ENCODE results near the gene TRIM44.
"Not testable (repeated sequence)": the region's sequence is repeated elsewhere in the genome, so short reads cannot be mapped to it uniquely, and the experiment has no call there.

TRIM44 gene

GRCh38 chr11:35752115-35752514 is 89.5 kb downstream of the TRIM44 start:
- no peak for DNase-seq (ENCODE audit: insufficient read length, low spot score)
- TF ChIP-seq SPI1 (IDR thresholded peaks at IDR 0.05; ENCODE audit: low read depth, low read length) = no peak
- FAIRE-seq = no peak

GRCh38 chr11:35753573-35753972 is 91.0 kb downstream of the TRIM44 start:
- DNase-seq (ENCODE audit: insufficient read length, low spot score); FAIRE-seq: not testable (repeated sequence)

GRCh38 chr11:35759951-35760350 is 97.4 kb downstream of the TRIM44 start:
- FAIRE-seq; DNase-seq (ENCODE audit: insufficient read length, low spot score): not testable (repeated sequence)

DNA sequence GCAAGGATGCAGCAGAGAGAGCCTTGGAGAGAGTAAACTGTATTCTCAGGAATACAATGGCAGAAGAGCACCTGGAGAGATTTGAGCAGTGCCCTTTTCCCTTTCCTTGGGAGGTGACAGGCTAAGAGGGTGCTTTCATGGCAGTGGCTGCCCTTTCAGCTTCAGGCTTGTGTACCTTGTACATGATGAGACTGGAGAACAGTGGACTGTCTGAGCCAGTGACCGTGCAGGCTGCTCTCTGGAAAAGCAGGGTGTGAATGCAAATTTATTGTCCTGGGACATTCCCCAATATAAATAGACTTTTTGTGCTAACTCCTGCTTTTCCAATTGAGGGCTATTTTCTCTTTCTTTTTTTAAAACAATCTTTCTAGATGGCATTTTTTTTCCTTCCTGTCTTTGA is 99.3 kb downstream of the TRIM44 start:
- DNase-seq (ENCODE audit: insufficient read length, low spot score) = no peak
- TF ChIP-seq POLR2A (IDR thresholded peaks at IDR 0.05; ENCODE audit: low read depth, low read length) = no peak
- TF ChIP-seq POU2F2 (IDR thresholded peaks at IDR 0.05; ENCODE audit: low read depth, low read length) = no peak
- TF ChIP-seq SPI1 (IDR thresholded peaks at IDR 0.05; ENCODE audit: low read depth, low read length) = no peak
- TF ChIP-seq TAF1 (IDR thresholded peaks at IDR 0.05; ENCODE audit: low read depth, low read length) = no peak
- no peak for TF ChIP-seq PAX5 (IDR thresholded peaks at IDR 0.05; ENCODE audit: insufficient read depth, low read length, severe bottlenecking)
- TF ChIP-seq POLR2AphosphoS5 (IDR thresholded peaks at IDR 0.05; ENCODE audit: low read depth, low read length) = no peak
- no peak for FAIRE-seq

GRCh38 chr11:35763301-35763700 is 100.7 kb downstream of the TRIM44 start:
- no peak for DNase-seq (ENCODE audit: insufficient read length, low spot score)
- TF ChIP-seq PAX5 (IDR thresholded peaks at IDR 0.05; ENCODE audit: insufficient read depth, low read length, severe bottlenecking) (no peak), TAF1 (IDR thresholded peaks at IDR 0.05; ENCODE audit: low read depth, low read length) (no peak), POU2F2 (IDR thresholded peaks at IDR 0.05; ENCODE audit: low read depth, low read length) (no peak), POLR2A (IDR thresholded peaks at IDR 0.05; ENCODE audit: low read depth, low read length) (no peak), POLR2AphosphoS5 (IDR thresholded peaks at IDR 0.05; ENCODE audit: low read depth, low read length) (no peak), SPI1 (IDR thresholded peaks at IDR 0.05; ENCODE audit: low read depth, low read length) (no peak)
- no peak for FAIRE-seq

DNA sequence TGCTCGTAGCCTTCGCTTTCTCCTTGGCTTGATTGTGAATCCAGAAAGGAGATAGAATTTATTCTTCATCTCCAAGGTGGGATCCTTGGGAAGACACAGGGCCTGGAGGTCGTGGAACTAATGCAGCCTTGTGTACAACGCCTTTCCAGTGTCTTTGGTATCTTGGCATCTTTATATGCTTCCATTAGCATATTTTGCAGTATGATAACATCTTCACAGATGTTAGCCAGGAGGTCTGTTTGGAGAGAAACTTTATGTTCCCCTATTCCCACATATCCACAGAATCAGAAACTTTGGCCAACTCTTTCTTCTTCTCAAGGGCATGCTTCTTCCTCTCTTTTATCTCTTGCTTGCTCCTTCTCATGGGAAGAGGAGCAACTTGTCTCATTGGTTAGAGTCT is 101.2 kb downstream of the TRIM44 start:
- DNase-seq (ENCODE audit: insufficient read length, low spot score) (no peak), FAIRE-seq (no peak)

DNA sequence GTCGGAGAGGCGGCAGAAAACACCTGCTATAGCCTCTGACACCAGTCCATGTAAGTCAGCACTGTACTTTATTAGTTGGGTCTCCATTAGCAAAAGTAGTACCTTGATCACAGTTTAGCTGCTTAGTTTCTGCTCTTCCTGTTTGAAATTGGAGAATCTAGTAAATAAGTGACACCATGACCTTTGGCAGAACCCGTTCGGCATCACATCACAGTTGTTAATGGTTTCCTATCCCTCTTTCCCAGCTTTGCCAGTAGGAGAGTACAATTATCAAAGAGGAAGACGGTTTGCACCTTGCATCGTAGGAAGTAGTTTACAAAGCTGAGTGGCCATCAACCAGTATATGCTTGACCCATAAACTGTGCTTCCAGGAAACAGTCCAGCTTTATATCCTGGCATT is 101.8 kb downstream of the TRIM44 start:
- no peak for FAIRE-seq

More for the DNA sequence above, 101.2 kb downstream of the TRIM44 start:
- TF ChIP-seq POU2F2 (IDR thresholded peaks at IDR 0.05; ENCODE audit: low read depth, low read length) (no peak), POLR2A (IDR thresholded peaks at IDR 0.05; ENCODE audit: low read depth, low read length) (no peak), PAX5 (IDR thresholded peaks at IDR 0.05; ENCODE audit: insufficient read depth, low read length, severe bottlenecking) (no peak), POLR2AphosphoS5 (IDR thresholded peaks at IDR 0.05; ENCODE audit: low read depth, low read length) (no peak), SPI1 (IDR thresholded peaks at IDR 0.05; ENCODE audit: low read depth, low read length) (no peak), TAF1 (IDR thresholded peaks at IDR 0.05; ENCODE audit: low read depth, low read length) (no peak)

DNA sequence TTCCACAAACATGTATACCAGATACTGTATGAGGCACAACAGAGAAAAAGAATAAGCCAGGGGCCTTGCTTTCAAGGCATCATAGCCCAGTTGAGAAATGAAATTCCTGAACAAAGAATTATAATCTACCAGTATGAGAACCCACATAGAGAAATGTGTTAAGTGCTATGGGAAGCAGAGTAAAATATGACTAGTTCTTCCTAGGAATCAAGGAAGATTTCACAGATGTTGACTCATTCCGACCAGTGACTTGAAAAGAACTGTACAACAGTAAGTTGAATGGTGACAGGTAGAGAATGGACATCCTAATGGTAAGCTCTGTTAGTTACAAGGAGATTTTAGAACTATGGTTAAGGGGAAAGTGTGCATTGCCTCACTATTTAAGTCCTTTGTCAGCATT is 102.6 kb downstream of the TRIM44 start:
- TF ChIP-seq POLR2AphosphoS5 (IDR thresholded peaks at IDR 0.05; ENCODE audit: low read depth, low read length) (no peak), TAF1 (IDR thresholded peaks at IDR 0.05; ENCODE audit: low read depth, low read length) (no peak), PAX5 (IDR thresholded peaks at IDR 0.05; ENCODE audit: insufficient read depth, low read length, severe bottlenecking) (no peak), SPI1 (IDR thresholded peaks at IDR 0.05; ENCODE audit: low read depth, low read length) (no peak), POU2F2 (IDR thresholded peaks at IDR 0.05; ENCODE audit: low read depth, low read length) (no peak), POLR2A (IDR thresholded peaks at IDR 0.05; ENCODE audit: low read depth, low read length) (no peak)

More for the DNA sequence above, 101.8 kb downstream of the TRIM44 start:
- no peak for DNase-seq (ENCODE audit: insufficient read length, low spot score)
- TF ChIP-seq POU2F2 (IDR thresholded peaks at IDR 0.05; ENCODE audit: low read depth, low read length) (no peak), POLR2AphosphoS5 (IDR thresholded peaks at IDR 0.05; ENCODE audit: low read depth, low read length) (no peak), SPI1 (IDR thresholded peaks at IDR 0.05; ENCODE audit: low read depth, low read length) (no peak), TAF1 (IDR thresholded peaks at IDR 0.05; ENCODE audit: low read depth, low read length) (no peak), PAX5 (IDR thresholded peaks at IDR 0.05; ENCODE audit: insufficient read depth, low read length, severe bottlenecking) (no peak)

DNA sequence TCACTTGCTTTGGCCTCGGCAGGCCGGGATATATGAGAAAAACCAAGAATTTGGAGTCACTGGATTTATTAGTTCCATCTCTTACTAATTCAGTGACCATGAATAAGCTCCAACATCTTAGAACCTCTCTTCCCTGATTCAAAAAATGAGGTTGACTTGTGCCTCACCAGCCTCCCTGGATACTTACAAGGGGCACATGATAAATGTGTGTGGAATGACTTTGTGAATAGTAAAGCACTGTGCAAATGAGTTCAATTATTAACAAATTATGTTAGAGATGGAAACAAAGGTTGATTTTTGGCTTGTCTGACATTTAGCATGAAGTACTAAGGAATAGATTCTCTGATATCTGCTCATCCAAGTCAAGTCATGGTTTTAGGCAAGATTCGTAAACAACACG is 104.1 kb downstream of the TRIM44 start:
- DNase-seq (ENCODE audit: insufficient read length, low spot score) (no peak), FAIRE-seq (no peak)
- TF ChIP-seq PAX5 (IDR thresholded peaks at IDR 0.05; ENCODE audit: insufficient read depth, low read length, severe bottlenecking) (no peak), TAF1 (IDR thresholded peaks at IDR 0.05; ENCODE audit: low read depth, low read length) (no peak), POLR2A (IDR thresholded peaks at IDR 0.05; ENCODE audit: low read depth, low read length) (no peak), POU2F2 (IDR thresholded peaks at IDR 0.05; ENCODE audit: low read depth, low read length) (no peak), SPI1 (IDR thresholded peaks at IDR 0.05; ENCODE audit: low read depth, low read length) (no peak), POLR2AphosphoS5 (IDR thresholded peaks at IDR 0.05; ENCODE audit: low read depth, low read length) (no peak)

More for the DNA sequence above, 102.6 kb downstream of the TRIM44 start:
- FAIRE-seq (no peak), DNase-seq (ENCODE audit: insufficient read length, low spot score) (no peak)

GRCh38 chr11:35770425-35770824 is 107.8 kb downstream of the TRIM44 start:
- not testable (repeated sequence) for DNase-seq (ENCODE audit: insufficient read length, low spot score); FAIRE-seq

DNA sequence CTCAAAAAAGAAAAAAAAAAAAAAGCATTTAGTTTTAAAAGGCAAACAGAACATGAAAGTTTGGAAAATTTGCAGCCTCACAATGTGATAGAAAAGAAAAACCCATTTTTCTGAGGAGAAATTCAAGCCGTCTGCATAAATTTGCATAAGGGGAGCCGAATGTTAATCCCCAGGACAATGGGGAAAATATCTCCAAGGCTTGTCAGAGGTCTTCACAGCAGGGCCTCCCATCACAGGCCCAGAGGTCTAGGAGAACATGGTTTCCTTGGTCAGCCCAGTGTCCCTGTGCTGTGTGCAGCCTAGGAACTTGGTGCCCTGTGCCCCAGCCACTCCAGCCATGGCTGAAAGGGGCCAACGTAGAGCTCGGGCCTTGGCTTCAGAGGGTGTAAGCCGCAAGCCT is 109.1 kb downstream of the TRIM44 start:
- DNase-seq (ENCODE audit: insufficient read length, low spot score) = no peak
- no peak for FAIRE-seq

DNA sequence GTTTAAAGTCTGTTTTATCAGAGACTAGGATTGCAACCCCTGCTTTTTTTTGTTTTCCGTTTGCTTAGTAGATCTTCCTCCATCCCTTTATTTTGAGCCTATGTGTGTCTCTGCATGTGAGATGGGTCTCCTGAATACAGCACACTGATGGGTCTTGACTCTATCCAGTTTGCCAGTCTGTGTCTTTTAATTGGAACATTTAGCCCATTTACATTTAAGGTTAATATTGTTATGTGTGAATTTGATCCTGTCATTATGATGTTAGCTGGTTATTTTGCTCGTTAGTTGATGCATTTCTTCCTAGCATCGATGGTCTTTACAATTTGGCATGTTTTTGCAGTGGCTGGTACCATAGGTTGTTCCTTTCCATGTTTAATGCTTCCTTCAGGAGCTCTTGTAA is 114.7 kb downstream of the TRIM44 start:
- DNase-seq (ENCODE audit: insufficient read length, low spot score); FAIRE-seq: not testable (repeated sequence)

More for the DNA sequence above, 109.1 kb downstream of the TRIM44 start:
- no peak for TF ChIP-seq PAX5 (IDR thresholded peaks at IDR 0.05; ENCODE audit: insufficient read depth, low read length, severe bottlenecking)
- no peak for TF ChIP-seq SPI1 (IDR thresholded peaks at IDR 0.05; ENCODE audit: low read depth, low read length)
- no peak for TF ChIP-seq POLR2A (IDR thresholded peaks at IDR 0.05; ENCODE audit: low read depth, low read length)
- TF ChIP-seq POLR2AphosphoS5 (IDR thresholded peaks at IDR 0.05; ENCODE audit: low read depth, low read length) = no peak
- no peak for TF ChIP-seq POU2F2 (IDR thresholded peaks at IDR 0.05; ENCODE audit: low read depth, low read length)
- TF ChIP-seq TAF1 (IDR thresholded peaks at IDR 0.05; ENCODE audit: low read depth, low read length) = no peak

DNA sequence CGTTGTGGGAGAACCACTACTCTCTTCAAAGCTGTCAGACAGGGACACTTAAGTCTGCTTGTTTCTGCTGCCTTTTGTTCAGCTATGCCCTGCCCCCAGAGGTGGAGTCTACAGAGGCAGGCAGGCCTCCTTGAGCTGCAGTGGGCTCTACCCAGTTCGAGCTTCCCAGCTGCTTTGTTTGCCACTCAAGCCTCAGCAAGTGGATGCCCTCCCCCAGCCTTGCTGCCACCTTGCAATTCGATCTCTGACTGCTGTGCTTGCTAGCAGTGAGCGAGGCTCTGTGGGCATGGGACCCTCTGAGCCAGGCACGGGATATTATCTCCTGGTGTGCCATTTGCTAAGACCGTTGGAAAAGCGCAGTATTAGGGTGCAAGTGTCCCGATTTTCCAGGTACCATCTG is 116.4 kb downstream of the TRIM44 start:
- not testable (repeated sequence) for DNase-seq (ENCODE audit: insufficient read length, low spot score); FAIRE-seq

Measured in GM12891 (cell line).